NCI-H2171 treated with DMSO at 0.1 percent for 48 hours (cell line): ENCODE data around the gene CTDNEP1.

Experiments used
- DNase-seq: peaks from one replicate; lab custom pipeline; 2025; lab: John Stamatoyannopoulos, UW

The CTDNEP1 gene

DNA sequence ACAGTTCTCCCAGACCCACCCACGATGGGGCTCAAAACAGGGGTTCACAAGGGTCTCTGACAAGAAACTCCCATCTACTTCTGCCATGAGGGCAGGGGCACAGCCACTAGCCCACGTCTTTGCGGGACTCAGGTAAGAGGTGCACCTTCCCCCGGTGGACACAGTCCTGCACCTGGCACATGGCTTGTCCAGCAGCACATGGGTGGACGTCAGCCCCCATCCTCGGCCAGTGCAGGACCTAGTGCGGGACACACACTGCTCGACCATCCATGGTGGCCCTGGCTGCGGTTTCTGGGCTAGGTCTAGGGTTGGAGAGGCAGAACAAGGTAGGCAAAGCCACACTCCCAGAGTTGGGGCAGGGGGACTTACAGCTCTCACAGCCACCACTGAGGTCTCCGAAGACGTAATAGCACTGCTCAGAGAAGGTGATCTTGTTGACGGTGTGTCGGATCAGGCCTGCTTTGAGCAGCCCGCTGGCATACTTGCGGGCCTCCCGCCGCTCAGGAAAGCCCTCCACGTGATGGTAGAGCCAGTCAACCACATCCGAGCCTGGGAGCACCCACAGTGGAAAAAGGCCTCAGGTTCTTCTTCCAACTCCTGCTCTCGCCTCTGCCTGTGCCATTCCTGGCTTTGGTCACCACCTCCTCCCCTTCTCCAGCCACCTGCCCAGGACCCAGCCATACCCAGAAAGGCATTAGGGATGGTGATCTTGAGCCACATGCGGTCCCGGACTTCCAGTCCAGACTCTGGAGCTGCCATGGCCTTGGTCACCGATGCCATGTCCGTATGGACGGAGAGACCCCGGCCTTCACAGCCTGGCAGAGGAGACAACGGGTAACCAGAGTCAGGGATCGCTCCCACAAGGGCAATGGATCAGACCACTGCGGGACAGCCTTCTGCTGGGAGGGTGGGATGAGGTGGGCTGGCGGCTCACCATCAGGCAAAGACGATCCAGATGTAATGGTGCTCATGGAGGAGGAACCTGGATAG lies 24.5 kb downstream of the CTDNEP1 start:
- no peak for DNase-seq

DNA sequence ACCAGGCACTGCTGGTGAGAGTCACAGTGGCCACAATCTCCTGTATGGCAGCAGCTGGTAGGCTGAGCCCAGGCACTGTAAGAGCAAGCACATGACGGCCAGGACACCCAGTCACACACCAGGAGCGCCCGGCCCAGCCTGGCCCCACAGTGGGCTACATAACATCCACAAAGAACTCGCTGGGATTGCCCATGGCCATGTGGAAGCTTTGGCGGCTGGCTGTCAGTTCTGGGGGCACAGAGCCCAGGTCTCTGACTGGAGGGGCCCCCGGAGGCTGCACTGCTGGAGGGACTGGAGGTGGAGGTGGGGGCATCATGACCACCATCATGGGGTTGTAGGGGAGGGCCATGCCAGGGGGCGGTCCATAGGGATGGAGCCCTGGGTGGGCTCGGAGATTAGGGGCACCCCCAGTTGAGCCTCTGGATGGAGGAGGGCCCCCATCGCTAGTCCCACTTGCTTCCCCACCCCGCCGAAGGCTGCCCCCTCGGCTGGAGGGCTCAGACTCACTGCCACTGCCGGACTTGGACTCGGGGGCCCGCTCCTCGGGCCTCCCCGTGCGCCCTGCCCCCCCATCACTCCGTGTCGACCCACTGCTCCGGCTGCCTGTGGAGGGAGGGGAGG lies 25.7 kb downstream of the CTDNEP1 start:
- no peak for DNase-seq

DNA sequence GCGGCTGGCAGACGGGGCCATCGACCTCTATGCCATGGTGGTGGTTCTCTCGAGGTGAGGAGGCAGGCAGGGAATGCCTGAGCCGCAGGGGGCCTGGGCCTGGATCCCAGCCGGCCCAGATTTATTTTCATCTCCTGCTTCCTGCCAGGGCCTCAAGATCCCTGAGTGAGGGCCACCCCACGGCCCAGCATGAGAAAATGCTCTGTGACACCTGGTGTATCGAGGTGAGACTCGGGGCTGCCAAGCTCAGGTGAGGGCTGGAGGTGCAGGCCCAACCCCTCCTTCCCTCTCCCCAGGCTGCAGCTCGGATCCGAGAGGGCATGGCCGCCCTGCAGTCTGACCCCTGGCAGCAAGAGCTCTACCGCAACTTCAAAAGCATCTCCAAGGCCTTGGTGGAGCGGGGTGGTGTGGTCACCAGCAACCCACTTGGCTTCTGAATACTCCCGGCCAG lies 26.8 kb downstream of the CTDNEP1 start:
- no peak for DNase-seq

DNA sequence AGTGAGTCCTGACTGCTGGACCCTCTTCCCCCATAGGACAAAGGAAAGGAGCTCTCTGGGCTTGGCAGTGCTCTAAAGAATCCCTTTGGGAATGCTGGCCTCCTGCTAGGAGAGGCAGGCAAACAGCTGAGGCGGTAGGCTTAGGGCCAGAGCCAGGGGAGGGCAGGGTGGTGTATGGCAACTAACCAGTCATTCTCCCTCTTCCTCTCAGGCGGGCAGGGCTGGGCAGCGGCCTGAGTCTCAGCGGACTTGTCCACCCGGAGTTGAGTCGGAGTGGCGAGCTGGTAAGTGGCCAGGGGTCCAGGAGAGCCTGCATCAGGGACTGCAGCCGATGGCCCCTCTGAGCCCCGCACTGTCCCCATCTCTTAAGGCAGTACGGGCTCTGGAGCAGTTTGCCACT lies 27.4 kb downstream of the CTDNEP1 start:
- DNase-seq: no peak

DNA sequence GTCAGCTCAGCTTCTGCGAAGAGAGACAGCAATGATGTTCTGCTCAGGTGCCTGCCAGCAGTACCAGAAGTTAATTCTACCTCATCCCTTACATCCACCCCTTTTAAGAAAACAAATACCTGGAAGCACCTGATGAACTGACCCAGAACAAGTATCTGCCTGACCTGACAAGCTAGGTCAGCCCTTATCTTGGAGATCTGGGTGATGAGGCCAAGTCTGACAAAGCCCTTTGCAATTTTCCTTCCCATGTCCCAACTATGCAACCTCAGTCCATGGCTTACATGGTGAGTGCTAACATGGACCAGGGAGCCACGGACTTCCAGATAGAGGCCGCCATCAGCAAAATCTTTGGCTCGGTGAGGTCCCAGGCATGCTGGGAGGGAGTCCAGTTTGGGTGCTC lies 28.2 kb downstream of the CTDNEP1 start:
- no peak for DNase-seq

DNA sequence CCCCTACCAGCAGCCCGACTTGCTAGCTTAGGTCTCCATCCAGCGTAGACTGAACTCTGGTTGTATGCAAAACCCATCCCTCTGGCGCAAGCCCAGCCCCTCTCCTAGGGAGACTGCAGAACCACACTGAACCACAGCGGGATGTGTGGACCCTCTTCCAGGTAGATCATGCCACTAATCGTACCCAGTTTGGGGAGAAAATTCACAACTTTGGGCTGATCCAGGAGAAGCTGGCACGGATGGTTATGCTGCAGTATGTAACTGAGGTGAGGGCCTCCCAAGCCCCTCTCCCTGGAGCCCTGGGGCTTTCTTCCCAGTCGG lies 28.6 kb downstream of the CTDNEP1 start:
- no peak for DNase-seq

DNA sequence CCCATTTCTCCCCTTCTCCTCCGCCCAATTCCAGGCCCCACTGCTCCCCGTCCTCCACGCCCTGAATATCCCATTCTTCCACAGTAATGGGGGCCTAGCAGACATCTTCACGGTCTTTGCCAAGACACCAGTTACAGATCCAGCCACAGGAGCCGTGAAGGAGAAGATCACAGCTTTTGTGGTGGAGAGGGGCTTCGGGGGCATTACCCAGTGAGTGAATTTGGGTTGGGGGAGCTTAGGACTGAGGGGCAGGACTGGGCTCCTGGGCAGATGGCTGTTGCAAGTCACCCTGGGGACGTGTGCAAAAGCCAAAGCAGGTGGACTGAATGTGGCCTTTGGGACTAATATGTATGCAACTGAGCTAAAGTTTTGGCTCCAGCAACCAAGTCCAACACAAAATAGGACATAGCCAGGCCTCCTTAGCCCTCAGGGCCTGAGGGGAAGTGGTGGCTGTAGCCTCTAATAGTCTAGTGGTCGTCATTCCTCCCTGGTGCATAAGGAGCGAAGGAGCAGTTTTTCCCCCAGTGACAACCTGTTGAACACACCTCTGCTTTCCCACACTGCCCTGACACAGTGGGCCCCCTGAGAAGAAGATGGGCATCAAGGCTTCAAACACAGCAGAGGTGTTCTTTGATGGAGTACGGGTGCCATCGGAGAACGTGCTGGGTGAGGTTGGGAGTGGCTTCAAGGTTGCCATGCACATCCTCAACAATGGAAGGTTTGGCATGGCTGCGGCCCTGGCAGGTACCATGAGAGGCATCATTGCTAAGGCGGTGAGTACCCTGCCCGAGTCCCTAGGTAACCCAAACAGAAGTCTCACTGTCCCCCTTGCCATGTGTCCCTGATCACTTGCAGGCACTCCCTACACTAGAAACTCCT lies 29.2 kb downstream of the CTDNEP1 start:
- DNase-seq: no peak

DNA sequence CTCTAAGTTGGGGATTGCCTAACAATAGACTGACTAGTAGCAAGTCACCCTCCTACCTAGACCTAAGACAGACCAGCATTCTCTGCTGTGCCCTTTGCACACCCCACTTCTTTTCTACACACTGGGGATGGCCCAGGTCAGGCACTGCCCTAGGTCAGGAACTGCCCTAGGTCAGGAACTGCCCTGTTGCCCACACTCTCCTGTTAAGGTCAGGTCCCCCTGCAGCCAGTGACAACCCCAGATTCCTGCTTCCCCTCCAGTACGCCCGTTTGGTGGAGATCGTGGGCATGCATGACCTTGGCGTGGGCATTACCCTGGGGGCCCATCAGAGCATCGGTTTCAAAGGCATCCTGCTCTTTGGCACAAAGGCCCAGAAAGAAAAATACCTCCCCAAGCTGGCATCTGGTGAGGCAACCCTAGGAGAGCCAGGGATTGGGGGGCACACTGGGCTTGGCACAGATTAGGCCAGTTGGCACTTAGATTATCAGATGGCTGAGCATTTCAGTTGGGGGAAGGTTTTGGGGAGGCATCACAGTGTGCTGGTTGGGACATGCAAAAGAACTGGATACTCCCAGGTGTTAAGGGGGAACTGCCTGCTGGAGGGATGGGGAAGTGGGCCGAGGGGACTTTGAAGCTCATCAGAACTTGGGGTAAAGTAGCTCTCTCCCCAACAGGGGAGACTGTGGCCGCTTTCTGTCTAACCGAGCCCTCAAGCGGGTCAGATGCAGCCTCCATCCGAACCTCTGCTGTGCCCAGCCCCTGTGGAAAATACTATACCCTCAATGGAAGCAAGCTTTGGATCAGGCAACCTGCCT lies 30.0 kb downstream of the CTDNEP1 start:
- DNase-seq: no peak

DNA sequence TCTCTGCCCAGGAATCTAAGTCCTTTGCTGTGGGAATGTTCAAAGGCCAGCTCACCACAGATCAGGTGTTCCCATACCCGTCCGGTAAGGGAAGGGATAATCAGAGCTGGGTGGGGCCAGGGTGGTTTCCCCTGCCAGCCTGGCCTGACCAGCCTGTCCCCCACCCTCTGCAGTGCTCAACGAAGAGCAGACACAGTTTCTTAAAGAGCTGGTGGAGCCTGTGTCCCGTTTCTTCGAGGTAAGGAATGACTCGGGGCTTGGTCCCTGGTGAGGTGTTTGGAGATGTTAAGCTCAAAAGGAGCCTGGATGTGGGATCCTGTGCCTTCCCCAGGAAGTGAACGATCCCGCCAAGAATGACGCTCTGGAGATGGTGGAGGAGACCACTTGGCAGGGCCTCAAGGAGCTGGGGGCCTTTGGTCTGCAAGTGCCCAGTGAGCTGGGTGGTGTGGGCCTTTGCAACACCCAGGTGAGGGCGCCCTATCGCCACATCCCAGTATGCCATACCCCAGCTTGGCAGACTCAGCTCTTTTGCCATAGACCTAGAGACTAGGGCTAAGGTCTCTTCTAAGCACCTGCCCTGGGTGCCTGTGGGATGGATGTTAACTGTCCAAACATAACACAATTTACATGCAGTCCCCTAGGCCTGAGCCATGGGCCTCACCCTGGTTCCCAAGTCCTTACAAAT lies 30.8 kb downstream of the CTDNEP1 start:
- DNase-seq: peak; percentile 25

DNA sequence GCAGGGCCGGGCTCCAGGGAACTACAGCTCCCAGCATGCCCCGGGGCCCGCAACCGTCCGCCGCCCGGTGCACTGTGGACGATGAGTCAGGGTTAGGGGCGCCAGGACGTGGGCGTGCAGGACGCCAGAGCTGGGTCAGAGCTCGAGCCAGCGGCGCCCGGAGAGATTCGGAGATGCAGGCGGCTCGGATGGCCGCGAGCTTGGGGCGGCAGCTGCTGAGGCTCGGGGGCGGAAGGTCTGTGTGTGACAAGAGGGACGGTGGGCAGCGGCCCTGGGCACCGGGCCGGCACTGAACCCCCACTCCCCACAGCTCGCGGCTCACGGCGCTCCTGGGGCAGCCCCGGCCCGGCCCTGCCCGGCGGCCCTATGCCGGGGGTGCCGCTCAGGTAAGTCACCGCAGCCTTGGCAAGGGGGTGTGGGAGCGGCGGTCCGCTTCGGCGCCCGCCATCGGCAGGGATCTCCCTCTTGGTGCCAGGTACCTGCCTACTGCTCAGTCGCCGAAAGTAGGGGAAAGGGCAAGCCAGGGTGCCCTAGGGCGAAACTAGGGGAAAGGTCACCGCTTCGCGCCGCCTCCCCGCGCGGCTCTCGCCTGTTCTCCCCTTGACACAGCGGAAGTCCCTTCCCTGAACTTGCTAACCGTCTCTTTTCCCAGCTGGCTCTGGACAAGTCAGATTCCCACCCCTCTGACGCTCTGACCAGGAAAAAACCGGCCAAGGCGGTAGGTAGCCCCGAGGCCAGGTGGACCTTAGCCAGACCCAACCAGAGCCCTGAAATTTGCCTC lies 31.5 kb downstream of the CTDNEP1 start, which contains the start of the genes ACADVL and DLG4:
TSS of gene ACADVL (plus strand) at position 127 of the 781 bp plus-strand sequence. CDS start at position 174, 47 bp downstream.
TSS of gene DLG4 (minus strand) at position 25 of the 781 bp plus-strand sequence.
- peak; percentile 72 for DNase-seq

DNA sequence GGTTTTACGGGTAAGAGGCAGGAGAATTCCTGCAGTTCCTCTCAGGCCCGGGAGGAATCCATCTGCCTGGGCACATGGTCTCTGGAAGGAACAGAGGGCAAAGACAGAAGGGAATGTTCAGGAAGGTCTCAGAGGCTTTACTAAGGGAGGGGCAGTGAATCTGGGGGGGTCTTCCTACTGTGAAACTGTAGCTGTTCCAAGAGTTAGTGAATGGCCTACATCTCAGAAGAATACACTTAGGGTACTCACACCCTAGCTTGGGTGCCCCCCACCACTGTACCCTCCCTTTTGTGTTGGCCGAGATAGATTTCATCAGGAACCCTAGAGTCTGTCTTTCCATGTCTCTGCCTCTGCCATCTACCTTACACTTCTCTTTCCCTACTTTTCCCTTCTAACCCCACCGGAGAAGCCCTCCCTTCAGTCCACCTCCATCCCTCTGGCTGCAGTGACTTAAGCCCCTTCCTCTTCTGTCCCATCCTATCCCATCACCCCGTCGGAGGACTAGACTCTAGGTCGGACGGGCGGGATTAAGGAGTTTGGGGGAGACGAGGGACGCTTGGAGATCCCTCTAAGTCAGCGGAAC lies 32.2 kb downstream of the CTDNEP1 start:
- no peak for DNase-seq

DNA sequence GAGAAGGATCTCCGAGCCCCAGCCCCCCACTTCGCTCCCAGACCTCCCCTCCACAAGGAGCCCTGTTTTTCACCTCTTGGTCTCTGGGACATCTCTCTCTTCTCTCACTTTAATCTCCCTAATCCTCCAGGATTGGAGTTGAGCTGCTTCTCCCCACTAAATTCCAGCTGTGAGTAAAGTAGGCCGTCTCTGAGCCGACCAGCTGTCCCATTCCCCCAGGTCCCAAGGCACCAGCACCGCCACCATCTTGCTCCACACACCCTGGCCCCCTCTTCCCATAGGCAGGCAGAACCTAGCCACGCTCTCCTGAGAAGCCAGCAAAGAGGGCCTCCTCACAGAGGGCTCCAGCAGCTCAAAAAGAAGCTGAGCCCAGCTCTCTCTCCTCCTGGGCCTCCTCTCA lies 32.8 kb downstream of the CTDNEP1 start:
- no peak for DNase-seq

DNA sequence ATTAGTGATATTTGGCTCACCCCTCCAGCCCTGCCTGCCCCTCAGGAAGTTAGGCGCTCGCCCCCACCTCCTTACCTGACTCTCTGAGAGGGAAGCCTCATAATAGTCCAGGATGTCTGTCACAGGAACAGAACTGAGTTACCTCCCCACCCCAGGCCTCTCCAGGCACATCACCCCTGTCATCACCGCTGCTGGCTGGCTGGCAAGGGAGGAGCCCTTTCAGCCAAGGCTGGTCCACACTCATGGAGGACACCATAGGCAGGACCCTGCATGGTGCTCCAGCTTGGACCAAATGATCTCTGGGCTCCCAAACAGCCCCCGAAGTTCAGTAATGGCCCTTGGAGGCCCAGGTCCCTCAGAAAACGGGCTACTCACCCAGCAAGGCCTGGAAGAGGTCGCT lies 33.4 kb downstream of the CTDNEP1 start:
- DNase-seq: no peak

DNA sequence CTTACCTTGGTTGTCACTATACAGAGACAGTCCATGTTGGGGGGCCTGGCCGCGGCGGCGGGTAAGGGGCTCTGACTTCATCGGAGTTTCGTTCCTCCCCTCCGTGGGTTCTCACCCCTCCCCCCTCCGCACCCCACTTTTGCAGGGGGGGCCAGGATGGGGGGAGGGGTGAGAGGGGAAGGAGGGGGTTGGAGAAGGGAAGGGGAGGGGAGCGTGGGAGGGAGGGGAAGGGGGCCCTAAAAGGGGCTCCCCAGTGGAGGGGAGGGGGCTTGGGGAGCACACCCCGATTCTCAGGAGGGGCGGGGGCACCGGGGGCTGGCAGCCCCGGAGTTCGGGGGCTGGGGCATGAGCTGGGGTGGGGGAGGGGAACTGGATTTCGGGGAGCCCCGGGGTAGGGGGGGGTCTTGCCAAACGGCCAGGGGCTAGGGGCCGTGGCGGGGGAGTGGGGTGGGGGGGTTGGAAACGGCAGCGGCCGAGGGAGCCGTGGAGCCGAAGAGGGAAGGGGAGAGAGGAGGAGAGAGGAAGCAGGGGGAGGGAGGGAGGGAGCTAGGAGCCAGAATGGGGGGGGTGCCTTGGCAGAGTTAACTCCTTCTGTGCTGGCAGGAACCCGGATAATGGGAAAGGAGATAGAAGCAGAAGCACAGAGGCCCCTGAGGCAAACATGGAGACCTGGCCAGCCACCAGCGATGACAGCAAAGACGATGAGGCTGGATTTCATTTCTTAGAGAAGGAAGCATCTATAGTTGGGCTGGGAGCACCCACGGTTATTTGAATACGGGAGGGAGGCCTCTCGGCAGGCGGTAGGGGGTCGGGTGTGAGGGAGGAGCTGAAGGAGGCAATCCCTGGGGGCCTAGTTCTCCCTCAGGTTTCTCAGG lies 34.2 kb downstream of the CTDNEP1 start:
- DNase-seq: peak; percentile 71

DNA sequence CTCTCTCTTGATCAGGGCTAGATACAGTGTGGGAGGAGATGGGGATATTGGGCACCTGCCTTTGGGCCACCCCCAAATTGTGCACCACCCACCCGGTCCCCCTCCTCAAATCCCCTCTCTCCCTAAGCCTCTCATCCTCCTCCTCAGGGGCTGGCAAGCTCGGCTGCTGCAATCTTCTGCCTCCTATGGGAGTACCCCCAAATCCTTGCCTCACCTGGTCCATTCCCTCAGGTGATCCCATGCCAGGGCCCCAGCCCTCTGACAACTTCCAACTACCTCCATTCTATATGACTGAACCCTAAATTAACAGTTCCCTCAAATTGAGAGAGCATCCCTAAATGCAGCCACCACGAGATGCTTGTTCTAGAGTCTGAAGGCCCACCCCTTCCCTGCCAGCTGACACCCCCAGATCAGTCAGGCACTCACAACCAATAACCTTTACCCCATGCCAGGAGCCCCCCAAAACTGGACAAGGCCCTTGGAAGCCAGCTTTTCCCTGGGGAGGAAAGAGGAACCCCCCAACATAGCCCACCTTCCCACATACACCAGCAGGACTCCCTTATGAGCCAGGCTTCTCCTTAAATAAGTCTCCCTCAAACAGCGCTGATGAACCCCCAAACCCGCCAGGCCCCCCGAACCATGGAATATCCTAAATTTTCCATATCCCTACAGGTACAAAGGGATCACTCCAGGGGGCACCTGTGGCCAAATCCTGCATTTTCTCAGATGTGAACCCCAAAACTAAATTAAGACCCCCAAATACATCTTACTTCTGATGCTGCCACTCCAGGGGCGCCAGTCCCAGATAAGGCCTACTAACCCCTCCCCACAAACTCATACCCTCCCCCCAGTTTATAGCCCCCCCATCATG lies 35.1 kb downstream of the CTDNEP1 start:
- no peak for DNase-seq

DNA sequence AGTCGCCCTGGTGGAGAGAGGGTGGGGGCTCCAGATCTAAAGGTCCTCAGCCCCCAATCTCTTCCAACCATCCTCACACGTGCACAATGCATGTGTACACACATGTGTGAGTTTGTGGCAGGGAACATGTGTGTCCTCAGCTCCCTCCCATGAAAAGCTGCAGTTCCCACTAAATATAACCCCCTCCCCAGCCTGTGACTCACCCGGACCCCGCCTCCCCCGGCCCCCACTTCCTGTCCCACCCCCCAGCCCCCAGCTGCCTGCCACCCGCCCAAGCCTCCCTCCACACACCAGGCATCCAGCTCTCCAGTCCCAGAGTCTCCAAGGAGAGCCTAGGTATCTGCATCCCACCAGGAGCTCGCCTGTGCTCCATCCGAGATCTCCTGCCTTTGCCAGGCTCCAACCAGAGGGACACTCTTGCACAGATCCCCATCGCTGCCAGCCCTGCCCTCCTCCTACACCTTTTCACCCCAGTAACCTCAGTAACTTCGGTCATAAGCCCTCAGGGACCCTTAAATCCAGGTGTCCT lies 35.8 kb downstream of the CTDNEP1 start:
- DNase-seq: no peak

DNA sequence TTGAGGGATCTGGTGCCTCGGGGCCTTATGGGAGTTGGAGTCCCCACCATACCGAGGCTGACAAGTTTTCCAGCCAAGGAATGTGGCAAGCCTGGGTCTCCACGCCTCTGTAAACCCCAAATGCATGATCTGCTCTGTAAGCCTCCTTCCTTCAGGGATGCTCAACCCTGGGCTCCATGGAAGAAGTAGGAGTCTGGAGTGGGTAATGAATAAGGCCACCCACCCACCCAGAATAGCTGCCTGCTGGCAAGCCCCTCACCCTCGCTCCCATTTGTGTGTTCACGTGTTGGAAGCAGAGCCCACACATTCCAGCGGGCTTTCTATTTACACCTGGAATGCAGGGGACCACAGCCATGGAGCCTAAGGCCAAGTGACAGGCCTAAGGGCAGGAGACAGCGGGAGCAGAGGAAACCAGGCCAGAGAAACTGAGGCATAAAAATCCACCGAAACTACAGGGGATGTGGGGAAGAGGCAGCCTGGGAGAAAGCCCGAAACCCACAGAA lies 36.3 kb downstream of the CTDNEP1 start:
- DNase-seq: no peak
